ENCODE data around the gene SLC44A5. TPM values are rescaled to one million over a fixed set of nuclear protein-coding genes. Genes with fewer than 3 reads are reported as not detected.
"Not testable (repeated sequence)": the region's sequence is repeated elsewhere in the genome, so short reads cannot be mapped to it uniquely, and the experiment has no call there.

Gene SLC44A5
- total RNA-seq, 1 donor from 2014 or later = 0.62 TPM

- DNase-seq (no peak), ATAC-seq (ENCODE audit: poor library complexity) (no peak)
- intact Hi-C loops (cut with DNase I) = no loop called here
Observed at GRCh38 chr1:75482951-75483350, 128.0 kb downstream of the SLC44A5 start.

- DNase-seq; ATAC-seq (ENCODE audit: poor library complexity); intact Hi-C loops (cut with DNase I): not testable (repeated sequence)
Observed at GRCh38 chr1:75476486-75476885, 134.4 kb downstream of the SLC44A5 start.

GRCh38 chr1:75475696-75476095 is 135.2 kb downstream of the SLC44A5 start:
- ATAC-seq (ENCODE audit: poor library complexity) (no peak), DNase-seq (no peak)
- intact Hi-C loops (cut with DNase I) = no loop called here

- DNase-seq = no peak
- ATAC-seq (ENCODE audit: poor library complexity) = no peak
- intact Hi-C loops (cut with DNase I) = no loop called here
Observed at GRCh38 chr1:75472971-75473603, 137.8 kb downstream of the SLC44A5 start.

- ATAC-seq (ENCODE audit: poor library complexity) (no peak), DNase-seq (no peak)
- intact Hi-C loops (cut with DNase I) = no loop called here
Observed at GRCh38 chr1:75472089-75472970, 138.6 kb downstream of the SLC44A5 start.

- intact Hi-C loops (cut with DNase I) = no loop called here
- no peak for ATAC-seq (ENCODE audit: poor library complexity)
Observed at GRCh38 chr1:75471252-75471651, 139.7 kb downstream of the SLC44A5 start.

GRCh38 chr1:75470448-75470847 is 140.5 kb downstream of the SLC44A5 start:
- intact Hi-C loops (cut with DNase I) = no loop called here
- DNase-seq (no peak), ATAC-seq (ENCODE audit: poor library complexity) (no peak)

More at GRCh38 chr1:75471252-75471651, 139.7 kb downstream of the SLC44A5 start:
- DNase-seq = no peak

- intact Hi-C loops (cut with DNase I) = no loop called here
- DNase-seq = no peak
- ATAC-seq (ENCODE audit: poor library complexity) = no peak
Observed at GRCh38 chr1:75469586-75470173, 141.2 kb downstream of the SLC44A5 start.

GRCh38 chr1:75461808-75462325 is 149.0 kb downstream of the SLC44A5 start:
- ATAC-seq (ENCODE audit: poor library complexity) (no peak), DNase-seq (no peak)
- intact Hi-C loops (cut with DNase I) = no loop called here

GRCh38 chr1:75449998-75450397 is 160.9 kb downstream of the SLC44A5 start:
- no peak for DNase-seq
- intact Hi-C loops (cut with DNase I) = no loop called here
- ATAC-seq (ENCODE audit: poor library complexity) = no peak

- ATAC-seq (ENCODE audit: poor library complexity) (no peak), DNase-seq (no peak)
- intact Hi-C loops (cut with DNase I) = no loop called here
Observed at GRCh38 chr1:75444220-75444619, 166.7 kb downstream of the SLC44A5 start.

- intact Hi-C loops (cut with DNase I) = no loop called here
- no peak for DNase-seq
- no peak for ATAC-seq (ENCODE audit: poor library complexity)
Observed at GRCh38 chr1:75440274-75440673, 170.6 kb downstream of the SLC44A5 start.

- intact Hi-C loops (cut with DNase I) = no loop called here
- DNase-seq (no peak), ATAC-seq (ENCODE audit: poor library complexity) (no peak)
Observed at GRCh38 chr1:75438355-75438754, 172.6 kb downstream of the SLC44A5 start.

- no peak for DNase-seq
- ATAC-seq (ENCODE audit: poor library complexity) = no peak
- intact Hi-C loops (cut with DNase I) = no loop called here
Observed at GRCh38 chr1:75431843-75432242, 179.1 kb downstream of the SLC44A5 start.

- DNase-seq (no peak), ATAC-seq (ENCODE audit: poor library complexity) (no peak)
- intact Hi-C loops (cut with DNase I) = no loop called here
Observed at GRCh38 chr1:75430526-75430925, 180.4 kb downstream of the SLC44A5 start.

GRCh38 chr1:75426688-75427087 is 184.2 kb downstream of the SLC44A5 start:
- intact Hi-C loops (cut with DNase I) = no loop called here
- DNase-seq = no peak
- ATAC-seq (ENCODE audit: poor library complexity) = no peak

- ATAC-seq (ENCODE audit: poor library complexity) (no peak), DNase-seq (no peak)
- intact Hi-C loops (cut with DNase I) = no loop called here
Observed at GRCh38 chr1:75425001-75425650, 185.8 kb downstream of the SLC44A5 start.

GRCh38 chr1:75423616-75424015 is 187.3 kb downstream of the SLC44A5 start:
- intact Hi-C loops (cut with DNase I) = no loop called here
- DNase-seq = no peak
- ATAC-seq (ENCODE audit: poor library complexity) = no peak

- intact Hi-C loops (cut with DNase I) = no loop called here
- ATAC-seq (ENCODE audit: poor library complexity) (no peak), DNase-seq (no peak)
Observed at GRCh38 chr1:75423136-75423535, 187.8 kb downstream of the SLC44A5 start.

Measured in Right ventricle myocardium superior (tissue), 1 donor.